Liver (tissue), 9 donors: ENCODE measurements around the gene KIF21B. TPM values are rescaled to one million over a fixed set of nuclear protein-coding genes. Genes with fewer than 3 reads are reported as not detected.

Source experiments
- DNase-seq: peaks from one replicate; pipeline ENCODE4 v3.0.0-alpha.2; 2017; ENCODE audit warnings: low spot score
- H3K27ac ChIP-seq, 2 donors: one replicate each; pipeline ENCODE4 v1.7.0; 2013; ENCODE audit warnings: inconsistent platforms in 2 of 2, low read length in 2 of 2, control low read depth in 1 of 2, low read depth in 1 of 2, mild to moderate bottlenecking in 1 of 2
- H3K27me3 ChIP-seq, 4 donors: one replicate each; pipeline versions ENCODE4 v1.6.1 to v1.7.0; 2013; ENCODE audit warnings: low read length in 3 of 4, inconsistent platforms in 1 of 4, mild to moderate bottlenecking in 1 of 4, moderate library complexity in 1 of 4; ENCODE audit not compliant: control insufficient read depth in 4 of 4, insufficient read depth in 4 of 4
- H3K36me3 ChIP-seq, 4 donors: one replicate each; pipeline versions ENCODE4 v1.6.1 to v1.7.0; 2013; ENCODE audit warnings: low read length in 3 of 4, mild to moderate bottlenecking in 3 of 4, low read depth in 1 of 4, moderate library complexity in 1 of 4; ENCODE audit not compliant: control insufficient read depth in 4 of 4, insufficient read depth in 3 of 4
- H3K4me1 ChIP-seq, 4 donors: one replicate each; pipeline versions ENCODE4 v1.6.1 to v1.7.0; 2013; ENCODE audit warnings: low read length in 3 of 4, mild to moderate bottlenecking in 3 of 4, moderate library complexity in 1 of 4; ENCODE audit not compliant: control insufficient read depth in 4 of 4, insufficient read depth in 4 of 4
- H3K4me3 ChIP-seq, 3 donors: one replicate each; pipeline versions ENCODE4 v1.6.1 to v1.7.0; 2013; ENCODE audit warnings: low read length in 3 of 3, control low read depth in 1 of 3, low read depth in 1 of 3, mild to moderate bottlenecking in 1 of 3
- H3K9ac ChIP-seq, 2 donors: one replicate each; pipeline ENCODE4 v1.7.0; 2013; ENCODE audit warnings: low read length in 2 of 2, mild to moderate bottlenecking in 2 of 2, moderate library complexity in 2 of 2, control low read depth in 1 of 2, low read depth in 1 of 2
- H3K9me3 ChIP-seq, 4 donors: one replicate each; pipeline versions ENCODE4 v1.6.1 to v1.7.0; 2013; ENCODE audit warnings: low read length in 3 of 4; ENCODE audit not compliant: control insufficient read depth in 4 of 4
- ATF3 ChIP-seq: IDR thresholded peaks from 2 replicates; pipeline ENCODE4 v1.6.1; 2016; ENCODE audit warnings: antibody characterized with exemption
- CTCF ChIP-seq: fragments of 150-350 bp; IDR thresholded peaks from 2 replicates; pipeline ENCODE4 v1.5.1; 2017; ENCODE audit warnings: improper control_type of control experiment, low read depth, low read length; ENCODE audit not compliant: missing input control
- EGR1 ChIP-seq, 2 donors: IDR thresholded peaks; 2 replicates each; pipeline ENCODE4 v1.6.1; 2016 to 2018; ENCODE audit warnings: antibody characterized with exemption in 2 of 2, low read depth in 2 of 2
- FOXA1 ChIP-seq: IDR thresholded peaks from 2 replicates; pipeline ENCODE4 v1.6.1; 2016; ENCODE audit warnings: antibody characterized with exemption
- FOXA2 ChIP-seq: IDR thresholded peaks from 2 replicates; pipeline ENCODE4 v1.6.1; 2016; ENCODE audit warnings: antibody characterized with exemption
- GABPA ChIP-seq, 2 donors: IDR thresholded peaks in 1 of 2; conservative IDR thresholded peaks in 1 of 2; 2 replicates each; pipeline ENCODE4 v1.6.1; 2016; ENCODE audit warnings: antibody characterized with exemption in 2 of 2, mild to moderate bottlenecking in 1 of 2, moderate library complexity in 1 of 2
- HNF4A ChIP-seq, 2 donors: conservative IDR thresholded peaks; 2 replicates each; pipeline ENCODE4 v1.6.1; 2016; ENCODE audit warnings: antibody characterized with exemption in 2 of 2, mild to moderate bottlenecking in 2 of 2
- HNF4G ChIP-seq: IDR thresholded peaks from 2 replicates; pipeline ENCODE4 v1.6.1; 2016; ENCODE audit warnings: antibody characterized with exemption
- JUND ChIP-seq, 2 donors: IDR thresholded peaks; 2 replicates each; pipeline ENCODE4 v1.6.1; 2016; ENCODE audit warnings: antibody characterized with exemption in 2 of 2
- NR2F2 ChIP-seq: IDR thresholded peaks from 2 replicates; pipeline ENCODE4 v1.6.1; 2016; ENCODE audit warnings: antibody characterized with exemption
- RAD21 ChIP-seq, 2 donors: IDR thresholded peaks; 2 replicates each; pipeline ENCODE4 v1.6.1; 2016; ENCODE audit warnings: antibody characterized with exemption in 2 of 2, mild to moderate bottlenecking in 2 of 2
- REST ChIP-seq: IDR thresholded peaks from 2 replicates; pipeline ENCODE4 v1.6.1; 2016; ENCODE audit warnings: antibody characterized with exemption, mild to moderate bottlenecking
- RXRA ChIP-seq, 2 donors: IDR thresholded peaks; 2 replicates each; pipeline ENCODE4 v1.6.1; 2017 to 2018; ENCODE audit warnings: antibody characterized with exemption in 2 of 2, mild to moderate bottlenecking in 1 of 2
- SP1 ChIP-seq: IDR thresholded peaks from 2 replicates; pipeline ENCODE4 v1.6.1; 2018; ENCODE audit warnings: antibody characterized with exemption, mild to moderate bottlenecking
- TAF1 ChIP-seq: conservative IDR thresholded peaks from 2 replicates; pipeline ENCODE4 v1.6.1; 2016; ENCODE audit warnings: antibody characterized with exemption, mild to moderate bottlenecking
- YY1 ChIP-seq: IDR thresholded peaks from 2 replicates; pipeline ENCODE4 v1.6.1; 2016; ENCODE audit warnings: antibody characterized with exemption, mild to moderate bottlenecking
- ZBTB33 ChIP-seq: IDR thresholded peaks from 2 replicates; pipeline ENCODE4 v1.6.1; 2016; ENCODE audit warnings: antibody characterized with exemption
- whole genome bisulfite sequencing: extraction: QIAGEN DNeasy Blood & Tissue Kit; methylation state at CpG from one replicate; pipeline ENCODE4 v1.1.7; 2013; 5-methylcytosine and 5-hydroxymethylcytosine counted together
- polyA plus RNA-seq, 2 donors: library from polyadenylated mRNA; stranded (reverse) in 1 of 2; unstranded in 1 of 2; fragments of 200-250 nt in 1 of 2; fragments of >200 nt in 1 of 2; fragmentation: Nextera tagmentation in 1 of 2; extraction: Ambion mirVana in 1 of 2; gene quantifications; one replicate each; pipeline versions ENCODE4 v1.2.1 to v1.2.3, GENCODE V29; 2013 to 2015
- total RNA-seq, 2 donors: library from RNA; depleted of rRNA; stranded (reverse); fragments of >200 nt; gene quantifications; one replicate each; pipeline ENCODE4 v1.2.3, GENCODE V29; 2014
- donor health status: healthy.
- donor health status: healthy.
- donor health status: healthy.
- donor health status: healthy.
- donor health status: healthy.

Gene KIF21B
- total and polyA plus RNA-seq, 4 donors, result 0.42 to 1.9 (median 1.0) TPM

- Histone ChIP-seq H3K4me1 (peaks cover 0 to 7% (median 6%) of the 10 kb centered on the region in 4 donors), H3K27me3 (no peaks in the 10 kb centered on the region), H3K9me3 (no peaks in the 10 kb centered on the region), H3K27ac (peak overlapping the region in 1 of 2 donors; percentile 7), H3K4me3 (no peak overlapping the region), H3K9ac (no peak overlapping the region), H3K36me3 (no peaks in the 10 kb centered on the region)
- TF ChIP-seq ATF3, result no peak
- TF ChIP-seq HNF4A (conservative IDR thresholded peaks at IDR 0.05), result no peak
- no peak for TF ChIP-seq RXRA (IDR thresholded peaks at IDR 0.05)
- no peak for TF ChIP-seq RAD21 (IDR thresholded peaks at IDR 0.05)
- no peak for TF ChIP-seq YY1
- no peak for TF ChIP-seq CTCF
- TF ChIP-seq EGR1 (IDR thresholded peaks at IDR 0.05; ENCODE audit: low read depth in 2 of 2), result no peak
- TF ChIP-seq FOXA1, result no peak
- no peak for TF ChIP-seq SP1
- no peak for TF ChIP-seq NR2F2
- no peak for TF ChIP-seq REST
- TF ChIP-seq HNF4G, result no peak
- no peak for DNase-seq
- WGBS, result 47% methylated on average over 10 of the region's 10 CpGs
Observed at GRCh38 chr1:201016211-201016651, 7.3 kb downstream of the KIF21B start.

- Histone ChIP-seq H3K27ac (peak overlapping the region in 1 of 2 donors; percentile 7), H3K4me1 (peaks cover 0 to 7% (median 6%) of the 10 kb centered on the region in 4 donors)
- whole genome bisulfite sequencing, result 60% methylated on average over 5 of the region's 5 CpGs
Observed at GRCh38 chr1:201015551-201016091, 7.9 kb downstream of the KIF21B start.

More at GRCh38 chr1:201015551-201016091, 7.9 kb downstream of the KIF21B start:
- Histone ChIP-seq H3K9ac (no peak overlapping the region), H3K4me3 (no peak overlapping the region), H3K27me3 (no peaks in the 10 kb centered on the region), H3K9me3 (no peaks in the 10 kb centered on the region), H3K36me3 (no peaks in the 10 kb centered on the region)
- TF ChIP-seq FOXA2, result no peak
- TF ChIP-seq GABPA (IDR thresholded peaks at IDR 0.05 in 1 of 2, conservative IDR thresholded peaks at IDR 0.05 in 1 of 2), result no peak
- no peak for TF ChIP-seq RAD21 (IDR thresholded peaks at IDR 0.05)
- no peak for TF ChIP-seq YY1
- no peak for TF ChIP-seq HNF4A (conservative IDR thresholded peaks at IDR 0.05)
- TF ChIP-seq NR2F2, result no peak
- no peak for TF ChIP-seq CTCF
- no peak for TF ChIP-seq FOXA1
- TF ChIP-seq REST, result no peak
- TF ChIP-seq ATF3, result no peak
- TF ChIP-seq EGR1 (IDR thresholded peaks at IDR 0.05; ENCODE audit: low read depth in 2 of 2), result no peak
- no peak for TF ChIP-seq TAF1
- TF ChIP-seq JUND (IDR thresholded peaks at IDR 0.05), result no peak
- no peak for TF ChIP-seq ZBTB33
- no peak for TF ChIP-seq HNF4G
- no peak for DNase-seq
